CD4-positive, alpha-beta T cell (primary cell): ENCODE measurements around the gene SLC12A9. TPM values are rescaled to one million over a fixed set of nuclear protein-coding genes. Genes with fewer than 3 reads are reported as not detected.

Experiments used
- ATAC-seq: fragments of 200-7000 bp; cut with Tn5 transposase; one replicate; pipeline ENCODE4 v1.10.0; 2022; ENCODE audit warnings: mild to moderate bottlenecking; ENCODE audit not compliant: poor library complexity
- CTCF ChIA-PET: fragments of 350-600 bp; sonication (Branson Sonifier 250); formaldehyde crosslinking; loops from one replicate; lab custom pipeline; 2021; ENCODE audit warnings: antibody characterized with exemption, inconsistent platforms; lab: Charles Lee
- POLR2A ChIA-PET: fragments of 350-600 bp; sonication (Branson Sonifier 250); formaldehyde crosslinking; loops from one replicate; lab custom pipeline; 2021; ENCODE audit warnings: antibody characterized with exemption, inconsistent platforms; lab: Charles Lee
- DNase-seq, 14 experiments: peaks; one replicate each; pipeline ENCODE4 v3.0.0-alpha.2; 2013 to 2020; ENCODE audit warnings: mixed read lengths in 2 of 14
- H3K27ac ChIP-seq, 2 donors: one replicate each; pipeline versions ENCODE4 v1.5.1 to v1.7.0; 2013; ENCODE audit warnings: low read length in 2 of 2, low read depth in 1 of 2, mild to moderate bottlenecking in 1 of 2
- H3K27me3 ChIP-seq, 2 experiments: 1 replicate in 1 of 2; 2 replicates in 1 of 2; pipeline versions ENCODE4 v1.6.1 to v1.7.0; 2013; ENCODE audit warnings: low read length in 2 of 2, control low read depth in 1 of 2, mild to moderate bottlenecking in 1 of 2, moderate library complexity in 1 of 2; ENCODE audit not compliant: insufficient read depth in 2 of 2, control insufficient read depth in 1 of 2
- H3K36me3 ChIP-seq: one replicate; pipeline ENCODE4 v1.6.1; 2013; ENCODE audit warnings: low read length, control low read depth; ENCODE audit not compliant: insufficient read depth
- H3K4me1 ChIP-seq: one replicate; pipeline ENCODE4 v1.6.1; 2013; ENCODE audit warnings: low read length, control low read depth; ENCODE audit not compliant: insufficient read depth
- H3K4me3 ChIP-seq: one replicate; pipeline ENCODE4 v1.5.1; 2013; ENCODE audit warnings: mild to moderate bottlenecking, low read length, moderate library complexity
- H3K9me3 ChIP-seq, 2 experiments: 1 replicate in 1 of 2; 2 replicates in 1 of 2; pipeline versions ENCODE4 v1.6.1 to v1.7.0; 2013; ENCODE audit warnings: low read length in 2 of 2, mild to moderate bottlenecking in 2 of 2, control low read depth in 1 of 2, moderate library complexity in 1 of 2; ENCODE audit not compliant: control insufficient read depth in 1 of 2, insufficient read depth in 1 of 2
- H3K27ac Mint-ChIP-seq: one replicate; pipeline ENCODE4 v1.8.0; 2020; ENCODE audit warnings: mixed read lengths
- H3K27me3 Mint-ChIP-seq: one replicate; pipeline ENCODE4 v1.8.0; 2021; ENCODE audit warnings: mixed read lengths
- H3K36me3 Mint-ChIP-seq: one replicate; pipeline ENCODE4 v1.8.0; 2021; ENCODE audit warnings: low read depth, mixed read lengths
- H3K4me1 Mint-ChIP-seq: one replicate; pipeline ENCODE4 v1.8.0; 2021; ENCODE audit warnings: low read depth, mixed read lengths
- H3K4me3 Mint-ChIP-seq: one replicate; pipeline ENCODE4 v1.8.0; 2020; ENCODE audit warnings: mild to moderate bottlenecking, mixed read lengths
- H3K9me3 Mint-ChIP-seq: one replicate; pipeline ENCODE4 v1.8.0; 2020; ENCODE audit warnings: mixed read lengths
- intact Hi-C, 2 experiments: fragments of 100-400 bp; cut with DNase I in 1 of 2; cut with micrococcal nuclease in 1 of 2; formaldehyde crosslinking; loops; one replicate each; pipeline versions ENCODE4 v1.15.1 to v1.9.0; 2023 to 2025; cut with DNase I, micrococcal nuclease
- total RNA-seq, 174 experiments: library from RNA in 2 of 174; stranded (reverse) in 2 of 174; gene quantifications; one replicate each; pipeline ENCODE4 v1.2.3 and lab custom pipeline; 2021 to 2026
- TF ChIP-seq, protein P1 (sequence below): fragments of 200-600 bp; IDR thresholded peaks from one replicate; pipeline ENCODE4 v1.8.0; 2022; ENCODE audit warnings: antibody characterized with exemption, mild to moderate bottlenecking

The SLC12A9 gene
- total RNA-seq, 2 experiments from 2014 or later, result 26.3 to 28.2 TPM

GRCh38 chr7:100823534-100823933, 29.0 kb upstream of the SLC12A9 start:
- Mint-ChIP-seq H3K36me3 (no peaks in the 10 kb centered on the region), H3K27me3 (peaks cover 36% of the 10 kb centered on the region), H3K4me1 (peaks cover 21% of the 10 kb centered on the region), H3K4me3 (no peak overlapping the region), H3K9me3 (no peaks in the 10 kb centered on the region), H3K27ac (no peak overlapping the region)
- ATAC-seq, result no peak
- Histone ChIP-seq H3K27me3 (peaks cover 29 to 35% of the 10 kb centered on the region in 2 experiments), H3K4me1 (peaks cover 25% of the 10 kb centered on the region), H3K9me3 (peaks cover 0 to 10% of the 10 kb centered on the region in 2 experiments), H3K4me3 (no peak overlapping the region), H3K36me3 (no peaks in the 10 kb centered on the region), H3K27ac (no peak overlapping the region)
- ChIA-PET CTCF (no interaction called here), POLR2A (no interaction called here)
- TF ChIP-seq, protein P1, sequence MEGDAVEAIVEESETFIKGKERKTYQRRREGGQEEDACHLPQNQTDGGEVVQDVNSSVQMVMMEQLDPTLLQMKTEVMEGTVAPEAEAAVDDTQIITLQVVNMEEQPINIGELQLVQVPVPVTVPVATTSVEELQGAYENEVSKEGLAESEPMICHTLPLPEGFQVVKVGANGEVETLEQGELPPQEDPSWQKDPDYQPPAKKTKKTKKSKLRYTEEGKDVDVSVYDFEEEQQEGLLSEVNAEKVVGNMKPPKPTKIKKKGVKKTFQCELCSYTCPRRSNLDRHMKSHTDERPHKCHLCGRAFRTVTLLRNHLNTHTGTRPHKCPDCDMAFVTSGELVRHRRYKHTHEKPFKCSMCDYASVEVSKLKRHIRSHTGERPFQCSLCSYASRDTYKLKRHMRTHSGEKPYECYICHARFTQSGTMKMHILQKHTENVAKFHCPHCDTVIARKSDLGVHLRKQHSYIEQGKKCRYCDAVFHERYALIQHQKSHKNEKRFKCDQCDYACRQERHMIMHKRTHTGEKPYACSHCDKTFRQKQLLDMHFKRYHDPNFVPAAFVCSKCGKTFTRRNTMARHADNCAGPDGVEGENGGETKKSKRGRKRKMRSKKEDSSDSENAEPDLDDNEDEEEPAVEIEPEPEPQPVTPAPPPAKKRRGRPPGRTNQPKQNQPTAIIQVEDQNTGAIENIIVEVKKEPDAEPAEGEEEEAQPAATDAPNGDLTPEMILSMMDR, result no peak
- no peak for DNase-seq
- intact Hi-C loops, result no loop called here

GRCh38 chr7:100824499-100825214, 27.9 kb upstream of the SLC12A9 start:
- CTCF ChIA-PET, result no interaction called here

DNA sequence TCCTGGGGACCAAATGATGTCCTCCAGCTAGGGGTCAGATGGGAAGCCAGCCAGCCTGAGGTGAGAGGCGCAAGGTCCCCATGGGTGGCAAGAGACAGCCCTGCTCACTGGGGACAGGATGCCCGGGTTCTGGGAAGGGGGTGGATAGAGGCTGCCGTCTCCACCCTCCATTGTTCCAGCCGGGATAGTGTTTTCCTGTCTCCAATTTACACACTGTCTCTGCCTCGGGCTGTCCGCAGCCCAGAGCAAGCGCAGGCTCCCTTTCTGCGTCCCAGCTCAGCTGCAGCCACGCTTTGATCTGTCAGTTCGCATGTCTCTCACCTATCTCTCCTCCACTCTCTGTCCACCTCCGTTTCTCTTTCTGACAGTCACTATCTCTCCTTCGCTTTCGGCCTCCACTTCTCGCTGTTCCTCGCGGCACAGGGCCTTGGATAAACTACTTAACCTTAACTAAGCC, 27.3 kb upstream of the SLC12A9 start:
- H3K36me3 Mint-ChIP-seq, result no peaks in the 10 kb centered on the region
- peaks cover 41% of the 10 kb centered on the region for H3K27me3 Mint-ChIP-seq
- Histone ChIP-seq H3K4me3 (no peak overlapping the region), H3K4me1 (peaks cover 29% of the 10 kb centered on the region), H3K27ac (no peak overlapping the region), H3K36me3 (no peaks in the 10 kb centered on the region), H3K9me3 (peaks cover 0 to 12% of the 10 kb centered on the region in 2 experiments), H3K27me3 (peaks cover 37% of the 10 kb centered on the region in 2 experiments)
- H3K4me3 Mint-ChIP-seq, result no peak overlapping the region
- intact Hi-C loops, result no loop called here
- no peaks in the 10 kb centered on the region for H3K9me3 Mint-ChIP-seq
- peaks cover 24% of the 10 kb centered on the region for H3K4me1 Mint-ChIP-seq
- DNase-seq (no peak), ATAC-seq (no peak)
- TF ChIP-seq, protein P1, result no peak
- H3K27ac Mint-ChIP-seq, result no peak overlapping the region
- POLR2A ChIA-PET, result no interaction called here
- CTCF ChIA-PET, result no interaction called here

More at GRCh38 chr7:100824499-100825214, 27.9 kb upstream of the SLC12A9 start:
- peaks cover 37% of the 10 kb centered on the region in 2 experiments for H3K27me3 ChIP-seq
- H3K4me1 Mint-ChIP-seq, result peaks cover 24% of the 10 kb centered on the region
- ATAC-seq (no peak), DNase-seq (no peak)
- H3K27ac Mint-ChIP-seq, result no peak overlapping the region
- intact Hi-C loops, result no loop called here
- POLR2A ChIA-PET, result no interaction called here
- no peaks in the 10 kb centered on the region for H3K36me3 Mint-ChIP-seq
- no peaks in the 10 kb centered on the region for H3K36me3 ChIP-seq
- H3K9me3 ChIP-seq, result peaks cover 0 to 12% of the 10 kb centered on the region in 2 experiments
- H3K4me3 ChIP-seq, result no peak overlapping the region
- H3K9me3 Mint-ChIP-seq, result no peaks in the 10 kb centered on the region
- peaks cover 41% of the 10 kb centered on the region for H3K27me3 Mint-ChIP-seq
- no peak overlapping the region for H3K27ac ChIP-seq
- H3K4me3 Mint-ChIP-seq, result no peak overlapping the region
- peaks cover 29% of the 10 kb centered on the region for H3K4me1 ChIP-seq
- TF ChIP-seq, protein P1, result no peak
